ENCODE data around the gene TCN1. TPM values are rescaled to one million over a fixed set of nuclear protein-coding genes. Genes with fewer than 3 reads are reported as not detected.

The TCN1 gene
- total RNA-seq, 4 donors from 2014 or later, result 0.76 to 5.3 (median 1.8) TPM

DNA sequence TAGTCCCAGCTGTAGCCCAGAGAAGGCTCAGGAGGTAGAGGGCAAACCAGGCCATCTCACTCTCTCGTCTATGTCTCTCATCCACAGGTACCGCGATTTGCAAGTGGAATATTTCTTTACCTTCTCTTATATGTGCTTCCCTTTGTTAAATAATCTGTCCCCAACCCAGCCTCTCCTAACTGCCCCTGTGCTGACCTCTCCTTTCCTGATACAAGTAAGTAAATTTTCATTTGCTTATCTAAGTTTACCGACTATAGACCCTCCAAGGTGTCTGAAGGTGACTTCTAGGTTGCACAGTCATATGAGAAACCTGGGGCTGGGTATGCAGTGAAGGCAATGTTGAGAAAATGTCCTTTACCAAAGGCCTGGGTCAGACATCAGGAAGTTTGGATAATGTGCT lies 20.9 kb downstream of the TCN1 start, which contains the start of gene CBLIF:
CBLIF (minus strand) TSS at position 101 of the 400 bp plus-strand sequence; CDS start at position 55, 46 bp downstream.
- H3K27ac ChIP-seq, result no peak within 1 kb of the TSS
- no peak for DNase-seq (ENCODE audit: low spot score in 2 of 2)
- no peaks in the 10 kb centered on the region for H3K9me3 ChIP-seq
- H3K36me3 ChIP-seq, result no peaks in the 10 kb centered on the region
- H3K4me1 ChIP-seq, result no peaks in the 10 kb centered on the region
- H3K4me3 ChIP-seq, result no peak within 1 kb of the TSS
- TF ChIP-seq, protein P1, sequence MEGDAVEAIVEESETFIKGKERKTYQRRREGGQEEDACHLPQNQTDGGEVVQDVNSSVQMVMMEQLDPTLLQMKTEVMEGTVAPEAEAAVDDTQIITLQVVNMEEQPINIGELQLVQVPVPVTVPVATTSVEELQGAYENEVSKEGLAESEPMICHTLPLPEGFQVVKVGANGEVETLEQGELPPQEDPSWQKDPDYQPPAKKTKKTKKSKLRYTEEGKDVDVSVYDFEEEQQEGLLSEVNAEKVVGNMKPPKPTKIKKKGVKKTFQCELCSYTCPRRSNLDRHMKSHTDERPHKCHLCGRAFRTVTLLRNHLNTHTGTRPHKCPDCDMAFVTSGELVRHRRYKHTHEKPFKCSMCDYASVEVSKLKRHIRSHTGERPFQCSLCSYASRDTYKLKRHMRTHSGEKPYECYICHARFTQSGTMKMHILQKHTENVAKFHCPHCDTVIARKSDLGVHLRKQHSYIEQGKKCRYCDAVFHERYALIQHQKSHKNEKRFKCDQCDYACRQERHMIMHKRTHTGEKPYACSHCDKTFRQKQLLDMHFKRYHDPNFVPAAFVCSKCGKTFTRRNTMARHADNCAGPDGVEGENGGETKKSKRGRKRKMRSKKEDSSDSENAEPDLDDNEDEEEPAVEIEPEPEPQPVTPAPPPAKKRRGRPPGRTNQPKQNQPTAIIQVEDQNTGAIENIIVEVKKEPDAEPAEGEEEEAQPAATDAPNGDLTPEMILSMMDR (IDR thresholded peaks at IDR 0.05), result no peak
- TF ChIP-seq POLR2AphosphoS5 (IDR thresholded peaks at IDR 0.05), result no peak
- TF ChIP-seq EP300 (IDR thresholded peaks at IDR 0.05), result no peak
- no peak for TF ChIP-seq POLR2A (IDR thresholded peaks at IDR 0.05)
- WGBS, result 88% methylated on average over 4 of the region's 4 CpGs
- no peaks in the 10 kb centered on the region for H3K27me3 ChIP-seq

DNA sequence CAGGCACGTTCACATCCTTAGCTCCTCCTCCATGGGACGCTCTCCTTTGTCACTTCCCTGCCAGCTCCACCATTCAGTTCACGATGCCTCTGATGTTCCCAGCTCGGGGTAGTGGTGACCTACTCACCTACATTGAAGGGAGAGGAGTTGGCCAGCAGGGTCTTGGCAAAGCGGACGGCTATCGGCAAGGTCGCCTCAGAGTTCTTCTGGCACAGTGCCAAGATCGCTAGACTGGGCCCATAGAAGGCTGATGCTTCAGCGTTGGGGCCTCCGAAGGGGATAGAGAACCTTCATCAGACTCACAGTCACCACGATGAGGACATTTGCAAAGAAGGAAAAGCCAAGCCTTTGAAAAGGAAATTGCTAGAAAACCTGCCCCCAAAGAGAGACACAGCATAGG lies 24.0 kb downstream of the TCN1 start:
- WGBS, result 78% methylated on average over 12 of the region's 12 CpGs
- Histone ChIP-seq H3K9me3 (no peaks in the 10 kb centered on the region), H3K27me3 (no peaks in the 10 kb centered on the region), H3K4me3 (no peak overlapping the region), H3K36me3 (no peaks in the 10 kb centered on the region), H3K4me1 (no peaks in the 10 kb centered on the region), H3K27ac (no peak overlapping the region)
- TF ChIP-seq POLR2AphosphoS5 (IDR thresholded peaks at IDR 0.05), result no peak
- TF ChIP-seq EP300 (IDR thresholded peaks at IDR 0.05), result no peak
- no peak for TF ChIP-seq POLR2A (IDR thresholded peaks at IDR 0.05)
- TF ChIP-seq, protein P1 (IDR thresholded peaks at IDR 0.05), result no peak
- DNase-seq (ENCODE audit: low spot score in 2 of 2), result no peak

DNA sequence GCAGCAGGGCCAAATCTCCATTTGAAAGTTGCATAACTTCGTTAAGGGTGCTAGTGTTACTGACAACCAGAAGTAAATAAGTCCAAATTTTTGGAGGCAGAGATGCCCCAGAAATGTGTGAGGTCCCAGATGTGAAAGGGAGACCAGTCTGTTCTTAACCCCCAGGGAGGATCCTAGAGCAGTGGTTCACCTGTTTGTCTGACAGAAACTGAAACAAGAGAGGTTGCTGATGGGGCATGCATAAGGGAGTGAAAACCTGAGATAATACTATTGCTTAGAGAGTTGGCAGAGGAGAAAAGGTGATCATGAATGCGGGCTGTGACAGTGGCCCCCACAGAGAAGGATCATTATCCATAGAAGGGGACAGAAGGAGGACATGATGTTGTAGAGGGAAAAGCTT lies 24.8 kb downstream of the TCN1 start:
- Histone ChIP-seq H3K4me1 (no peaks in the 10 kb centered on the region), H3K36me3 (no peaks in the 10 kb centered on the region), H3K9me3 (no peaks in the 10 kb centered on the region), H3K4me3 (no peak overlapping the region), H3K27me3 (no peaks in the 10 kb centered on the region), H3K27ac (no peak overlapping the region)
- no peak for TF ChIP-seq EP300 (IDR thresholded peaks at IDR 0.05)
- TF ChIP-seq, protein P1 (IDR thresholded peaks at IDR 0.05), result no peak
- 81% methylated on average over 2 of the region's 2 CpGs for WGBS
- DNase-seq (ENCODE audit: low spot score in 2 of 2), result no peak

DNA sequence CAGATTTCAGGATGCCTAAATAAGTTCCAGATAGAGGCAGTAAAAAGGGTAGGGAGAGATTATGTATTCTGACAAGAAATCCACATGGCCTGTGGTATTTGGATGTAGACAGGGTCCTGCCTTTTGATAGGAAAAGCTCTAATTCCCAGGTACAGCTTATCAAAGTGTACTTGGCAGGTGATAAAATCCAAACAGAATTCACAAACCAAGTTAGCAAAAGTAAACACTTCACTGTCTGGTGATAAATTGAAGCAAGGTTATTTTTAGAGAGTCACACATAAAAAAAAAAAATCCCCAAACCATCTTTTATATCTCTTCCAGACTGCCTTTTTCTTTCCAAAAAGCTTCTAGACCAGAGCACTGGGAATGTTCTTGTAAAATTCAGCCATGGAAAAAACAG lies 26.7 kb downstream of the TCN1 start:
- H3K27me3 ChIP-seq, result no peaks in the 10 kb centered on the region
- H3K9me3 ChIP-seq, result no peaks in the 10 kb centered on the region
- no peak for TF ChIP-seq POLR2AphosphoS5 (IDR thresholded peaks at IDR 0.05)
- TF ChIP-seq EP300 (IDR thresholded peaks at IDR 0.05), result no peak
- no peak for TF ChIP-seq POLR2A (IDR thresholded peaks at IDR 0.05)
- TF ChIP-seq, protein P1 (IDR thresholded peaks at IDR 0.05), result no peak

DNA sequence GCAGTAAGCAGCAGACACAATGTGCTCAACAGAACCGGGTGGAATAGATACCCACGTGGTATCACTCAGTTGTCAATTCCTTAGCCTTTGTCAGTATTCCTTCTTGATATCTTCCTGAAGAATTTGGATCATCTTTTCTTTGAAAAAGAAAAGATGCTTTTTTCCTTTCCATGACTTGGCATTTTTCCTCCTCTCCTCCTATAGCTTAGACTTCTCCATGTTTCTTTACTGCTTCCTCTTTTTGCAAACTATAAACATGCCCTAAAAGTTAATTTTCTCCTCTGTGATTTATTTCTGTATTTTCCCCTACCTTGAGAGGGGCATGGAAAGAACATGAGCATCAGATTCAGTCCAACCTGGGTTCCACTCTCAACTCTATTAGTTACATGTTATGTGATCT lies 32.7 kb downstream of the TCN1 start:
- Histone ChIP-seq H3K27me3 (no peaks in the 10 kb centered on the region), H3K4me3 (no peak overlapping the region), H3K4me1 (no peaks in the 10 kb centered on the region), H3K27ac (no peak overlapping the region), H3K36me3 (no peaks in the 10 kb centered on the region), H3K9me3 (no peaks in the 10 kb centered on the region)
- TF ChIP-seq EP300 (IDR thresholded peaks at IDR 0.05) (no peak), POLR2AphosphoS5 (IDR thresholded peaks at IDR 0.05) (no peak), POLR2A (IDR thresholded peaks at IDR 0.05) (no peak)
- TF ChIP-seq, protein P1 (IDR thresholded peaks at IDR 0.05), result no peak
- DNase-seq (ENCODE audit: low spot score in 2 of 2), result no peak
- WGBS, result 73% methylated on average over 2 of the region's 2 CpGs

More for the DNA sequence above, 26.7 kb downstream of the TCN1 start:
- Histone ChIP-seq H3K36me3 (no peaks in the 10 kb centered on the region), H3K4me3 (no peak overlapping the region), H3K27ac (no peak overlapping the region), H3K4me1 (no peaks in the 10 kb centered on the region)
- DNase-seq (ENCODE audit: low spot score in 2 of 2), result no peak

All from suprapubic skin (tissue), 4 donors.